Stimulated activated CD8-positive, alpha-beta memory T cell treated with anti-CD3 and anti-CD28 coated beads, Interleukin-4, amount 100 ng/mL, for 24 hours (primary cell): ENCODE results near the gene DMRTC2.

Experiments used
- DNase-seq: peaks from one replicate; pipeline ENCODE4 v3.0.0-alpha.2; 2020; ENCODE audit warnings: low read depth

DMRTC2 gene

DNA sequence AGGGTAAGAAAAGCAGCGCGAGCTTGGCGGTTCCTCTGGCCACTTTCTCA is at the start of gene DMRTC2:
Gene DMRTC2, plus strand, starts transcription at position 42 of the 50 bp plus-strand sequence. CDS start 2,387 bp downstream, outside the sequence.
- no peak for DNase-seq

- no peak for DNase-seq
Observed at GRCh38 chr19:41796362-41796761, 48.5 kb upstream of the DMRTC2 start, which contains the start of gene CEACAM3. Gene CEACAM3, plus strand, starts transcription at chr19:41796587. Its CDS starts 91 bp downstream, at chr19:41796678.

DNA sequence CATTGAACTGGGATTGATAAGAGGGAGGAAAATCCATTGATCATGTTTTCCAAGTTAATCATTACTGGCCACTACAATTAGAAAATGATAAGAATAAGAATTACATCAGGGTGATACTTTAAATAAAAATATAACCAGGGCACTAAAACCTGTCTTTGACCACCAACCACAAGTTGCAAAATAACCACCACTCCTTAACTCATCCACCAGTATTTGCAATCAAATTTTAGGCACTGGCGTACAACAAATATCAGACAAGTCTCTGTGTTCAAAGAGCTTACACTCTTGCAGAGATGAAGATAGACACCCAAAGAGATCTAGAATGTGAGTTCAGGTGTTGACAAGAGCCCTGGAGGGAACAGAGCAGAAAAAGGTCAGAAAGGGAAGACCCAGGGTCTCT is 47.9 kb upstream of the DMRTC2 start:
- no peak for DNase-seq

DNA sequence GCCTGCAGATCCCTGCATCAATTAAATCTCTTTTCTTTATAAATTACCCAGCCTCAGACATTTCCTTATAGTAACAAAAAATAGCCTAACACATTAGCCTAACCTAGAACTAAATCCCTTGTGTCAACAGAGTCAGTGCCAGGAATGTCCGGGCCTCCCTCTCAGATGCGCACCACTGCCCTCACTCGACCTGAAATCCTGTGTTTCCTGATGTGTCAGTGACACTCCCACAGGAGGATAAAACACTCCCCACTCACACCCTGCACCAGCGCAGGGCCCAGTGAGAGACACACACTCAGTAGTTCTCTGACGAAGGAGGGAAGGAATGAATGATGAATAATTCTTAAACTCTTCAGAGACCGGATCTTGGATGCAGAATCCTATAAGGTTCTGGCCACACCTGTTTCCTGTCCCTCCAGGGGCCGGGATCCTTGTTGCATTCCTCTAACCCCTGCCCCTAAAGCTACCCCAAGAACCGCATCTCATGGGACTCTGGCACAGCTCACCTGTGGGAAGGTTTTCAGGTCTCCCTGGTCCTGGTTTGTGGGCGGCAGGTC is 45.3 kb upstream of the DMRTC2 start:
- DNase-seq: no peak

DNA sequence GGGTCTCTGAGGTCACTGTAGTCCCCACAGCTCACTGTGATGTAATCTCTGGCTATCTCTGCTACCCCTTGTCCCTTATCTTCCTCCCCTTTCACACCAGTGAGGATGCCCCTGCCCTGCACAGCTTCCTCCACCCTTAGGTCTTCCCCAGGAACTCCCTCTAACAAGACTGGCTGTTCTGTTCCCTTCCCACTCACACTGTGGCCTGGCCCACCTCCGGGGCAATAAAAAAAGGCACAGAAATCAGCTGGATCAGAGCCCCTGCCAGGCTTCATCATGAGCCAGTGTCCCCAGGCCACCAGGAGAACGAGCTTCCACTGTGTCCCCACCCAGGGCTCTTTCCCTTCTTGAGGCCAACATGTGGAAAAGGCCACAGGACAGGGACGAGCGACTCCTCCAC is 43.8 kb upstream of the DMRTC2 start:
- no peak for DNase-seq

DNA sequence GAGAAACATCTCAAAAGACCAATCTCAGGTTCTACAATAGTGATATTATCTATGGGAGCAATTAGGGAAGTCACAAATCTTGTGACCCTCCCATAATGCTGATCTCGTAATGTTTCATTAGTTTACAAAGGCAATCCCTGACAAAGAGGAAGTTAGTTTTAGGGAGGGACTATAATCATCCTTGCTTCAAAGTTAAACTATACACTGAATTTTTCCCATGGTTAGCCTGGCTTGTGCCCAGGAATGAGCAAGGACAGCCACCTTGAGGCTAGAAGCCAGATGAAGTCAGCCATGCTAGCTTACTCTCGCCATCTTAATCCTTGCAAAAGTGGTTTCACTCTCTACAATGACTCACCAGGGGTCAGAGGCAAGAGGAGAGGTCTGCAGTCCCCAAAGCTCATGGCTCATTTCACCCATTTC is 43.0 kb upstream of the DMRTC2 start:
- DNase-seq: no peak

GRCh38 chr19:41802770-41803169 is 42.1 kb upstream of the DMRTC2 start:
- DNase-seq: no peak

DNA sequence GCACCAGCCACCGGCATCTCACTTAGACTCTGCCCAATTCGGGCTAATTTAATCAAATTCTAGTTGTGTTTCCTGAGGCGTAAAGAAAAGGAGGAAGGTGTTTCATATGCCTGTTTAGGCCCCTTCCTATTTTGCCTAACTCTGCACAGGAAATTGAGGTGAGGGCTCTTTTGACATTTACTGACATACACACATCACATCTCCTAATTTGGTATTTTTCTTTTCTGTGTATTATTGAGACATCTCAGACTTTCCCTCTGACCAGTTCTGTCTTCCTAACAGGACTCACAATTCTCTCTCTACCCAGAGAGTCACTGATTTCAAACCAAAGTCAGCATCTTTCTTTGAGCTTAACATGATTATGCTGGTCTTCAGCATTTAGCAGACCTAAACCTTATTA is 40.5 kb upstream of the DMRTC2 start:
- no peak for DNase-seq

DNA sequence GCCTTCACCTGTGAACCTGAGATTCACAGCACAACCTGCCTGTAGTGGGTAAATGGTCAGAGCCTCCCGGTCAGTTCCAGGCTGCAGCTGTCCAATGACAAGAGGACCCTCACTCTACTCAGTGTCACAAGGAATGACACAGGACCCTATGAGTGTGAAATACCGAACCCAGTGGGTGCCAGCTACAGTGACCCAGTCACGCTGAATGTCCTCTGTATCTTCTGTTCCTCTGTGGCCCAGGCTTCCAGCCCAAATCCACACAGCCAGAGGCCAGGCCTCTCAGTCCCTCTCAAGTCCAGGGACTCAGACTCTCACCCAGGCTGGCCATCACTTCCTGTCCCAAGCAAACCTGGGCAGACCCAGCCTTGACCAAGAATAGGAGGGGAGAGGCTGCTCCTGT is 37.7 kb upstream of the DMRTC2 start:
- no peak for DNase-seq

GRCh38 chr19:41808663-41809566 is 35.9 kb upstream of the DMRTC2 start:
- no peak for DNase-seq

- DNase-seq: no peak
Observed at GRCh38 chr19:41810301-41810700, 34.5 kb upstream of the DMRTC2 start.

DNA sequence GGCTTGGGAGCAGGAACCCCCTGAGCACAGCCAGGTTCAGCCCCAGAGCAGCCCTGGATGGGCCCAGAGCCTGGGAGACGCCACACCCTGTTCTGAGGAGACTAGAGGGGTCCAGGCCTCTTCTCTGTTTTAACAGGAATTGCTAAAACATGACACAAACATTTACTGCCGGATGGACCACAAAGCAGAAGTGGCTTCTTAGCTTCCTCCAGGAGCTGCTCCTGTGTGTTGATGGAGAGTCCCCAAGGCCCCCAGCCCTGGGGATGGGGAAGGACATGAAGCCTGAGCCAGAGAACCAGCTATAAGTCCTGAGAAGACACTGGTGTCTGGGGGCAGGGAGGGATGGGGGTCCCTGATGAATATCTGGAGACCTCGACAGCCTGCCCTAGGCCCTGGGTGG is 33.8 kb upstream of the DMRTC2 start:
- DNase-seq: no peak

- no peak for DNase-seq
Observed at GRCh38 chr19:41811981-41812380, 32.9 kb upstream of the DMRTC2 start.

- DNase-seq: no peak
Observed at GRCh38 chr19:41813911-41814310, 30.9 kb upstream of the DMRTC2 start.

- DNase-seq: no peak
Observed at GRCh38 chr19:41815301-41815700, 29.5 kb upstream of the DMRTC2 start.

GRCh38 chr19:41816761-41817160 is 28.1 kb upstream of the DMRTC2 start:
- DNase-seq: no peak

DNA sequence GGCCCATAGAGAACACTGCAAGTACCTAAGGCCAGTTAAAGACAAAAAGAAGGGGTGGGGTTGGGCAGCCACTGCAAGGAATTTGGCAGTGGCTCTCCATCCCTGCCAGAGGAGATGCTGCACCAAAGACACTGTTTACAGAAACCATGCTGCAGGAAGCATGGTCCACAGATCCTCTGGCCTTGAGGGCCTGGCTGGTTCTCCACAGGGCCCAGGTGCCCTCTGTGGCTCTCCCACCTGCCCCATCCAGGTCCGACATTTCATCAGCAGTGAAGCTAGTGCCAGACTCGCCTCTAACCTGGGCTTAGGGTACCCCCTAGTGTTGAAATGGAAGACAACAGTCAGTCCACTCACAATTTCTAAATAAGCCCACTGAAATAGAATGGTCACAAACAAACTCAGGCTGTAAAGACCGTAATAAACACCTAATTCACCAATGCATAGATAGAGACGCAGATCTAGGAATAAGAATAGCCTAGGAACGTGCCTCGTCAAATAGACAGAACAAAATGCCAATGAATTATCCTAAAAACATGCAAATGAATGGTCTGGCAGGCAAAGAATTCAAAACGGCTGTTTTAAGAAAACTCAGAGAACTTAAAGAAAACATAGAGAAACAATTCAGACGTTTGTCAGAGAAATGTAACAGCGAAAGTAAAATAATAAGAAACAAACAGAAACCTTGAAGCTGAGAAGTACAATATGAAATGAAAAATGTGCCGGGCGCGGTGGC is 23.7 kb upstream of the DMRTC2 start:
- no peak for DNase-seq

GRCh38 chr19:41837981-41838708 is 6.7 kb upstream of the DMRTC2 start:
- DNase-seq: no peak

DNA sequence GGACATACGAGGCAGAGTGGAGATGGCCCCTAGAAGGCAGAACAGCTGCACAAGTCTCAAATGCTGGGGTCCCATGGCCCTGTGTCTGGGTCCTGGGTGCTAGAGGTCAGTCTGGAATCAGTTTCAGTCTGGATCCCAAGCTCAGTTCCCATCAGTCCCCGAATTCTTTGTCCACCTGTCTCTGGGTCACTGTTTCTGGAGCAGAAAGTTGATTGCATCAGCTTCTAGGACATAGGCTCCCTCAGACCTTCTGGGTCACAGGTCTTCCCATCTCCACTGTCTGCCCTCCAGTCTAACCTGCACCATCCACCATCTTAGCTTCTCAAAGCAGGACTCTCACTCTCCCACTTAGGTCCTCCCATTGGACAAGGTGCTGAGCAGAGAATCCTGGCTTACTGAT is 5.6 kb upstream of the DMRTC2 start:
- no peak for DNase-seq

GRCh38 chr19:41843371-41843770 is 1.5 kb upstream of the DMRTC2 start:
- no peak for DNase-seq

DNA sequence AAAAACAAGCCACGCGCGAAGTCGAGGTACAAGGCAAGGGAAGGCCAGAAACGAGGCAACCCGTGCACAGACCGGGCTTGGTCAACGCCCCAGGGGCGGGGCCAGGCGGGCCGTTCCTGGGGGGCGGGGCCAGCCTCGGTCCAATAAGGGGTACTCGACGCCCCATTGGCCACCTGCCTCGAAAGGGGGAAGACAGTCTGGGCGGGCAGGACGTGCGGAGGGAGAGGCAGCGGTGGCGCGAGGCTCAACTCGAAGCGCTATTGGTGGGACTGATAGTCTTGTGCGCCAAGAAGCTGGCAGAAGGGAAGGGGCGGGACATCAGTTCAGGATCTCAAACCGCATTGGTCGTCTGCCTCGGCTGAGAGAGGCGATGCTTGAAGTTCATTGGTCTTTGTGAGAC is 241 bp upstream of the DMRTC2 start, which contains the start of gene LYPD4:
Gene LYPD4, minus strand, starts transcription at position 83 of the 400 bp plus-strand sequence. CDS start 5,398 bp downstream, outside the sequence.
- DNase-seq: no peak

- DNase-seq: no peak
Observed at GRCh38 chr19:41845051-41845590, 279 bp downstream of the DMRTC2 start.
